LoVo (cell line): Measurements from ENCODE around the gene RPS3.

ENCODE experiments used
- DNase-seq: peaks from one replicate; pipeline ENCODE4 v3.0.0-alpha.2; 2016; ENCODE audit warnings: low spot score

RPS3 gene

DNA sequence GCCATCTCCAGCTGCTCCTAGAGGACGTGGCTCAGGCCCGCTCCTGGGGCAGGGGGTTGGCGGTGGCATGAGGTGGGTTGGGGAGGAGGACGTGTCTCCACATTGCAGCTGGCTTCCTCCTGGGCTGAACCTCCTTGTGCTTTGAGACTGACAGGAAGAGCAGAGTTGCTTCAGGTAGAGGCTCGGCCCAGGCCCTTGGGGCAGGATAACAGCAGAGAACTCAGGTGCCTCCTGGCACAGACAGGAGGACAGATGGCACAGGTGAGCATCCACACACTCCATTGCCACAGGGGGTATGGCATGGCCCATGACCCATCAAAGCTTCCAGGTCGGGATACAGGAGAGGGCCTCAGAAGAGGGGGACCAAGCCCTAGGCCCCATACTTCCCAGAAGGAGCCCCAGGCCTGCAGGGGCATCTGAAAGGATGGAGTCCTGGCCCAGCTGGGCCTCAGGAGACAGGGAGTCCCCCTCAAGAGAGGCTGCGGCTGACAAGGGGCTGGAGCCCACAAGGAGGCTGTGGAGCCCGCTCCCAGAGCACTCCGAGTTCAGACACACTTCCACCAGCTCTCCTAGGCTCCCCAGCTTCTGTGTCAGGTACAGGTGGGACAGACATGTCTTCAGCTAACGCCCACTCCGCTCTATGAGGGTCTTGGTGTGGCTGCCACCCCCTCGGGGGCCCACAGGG lies 35.7 kb downstream of the RPS3 start:
- DNase-seq: no peak

GRCh38 chr11:75435571-75435925 lies 36.2 kb downstream of the RPS3 start:
- no peak for DNase-seq

GRCh38 chr11:75436806-75437205 lies 37.5 kb downstream of the RPS3 start:
- no peak for DNase-seq

DNA sequence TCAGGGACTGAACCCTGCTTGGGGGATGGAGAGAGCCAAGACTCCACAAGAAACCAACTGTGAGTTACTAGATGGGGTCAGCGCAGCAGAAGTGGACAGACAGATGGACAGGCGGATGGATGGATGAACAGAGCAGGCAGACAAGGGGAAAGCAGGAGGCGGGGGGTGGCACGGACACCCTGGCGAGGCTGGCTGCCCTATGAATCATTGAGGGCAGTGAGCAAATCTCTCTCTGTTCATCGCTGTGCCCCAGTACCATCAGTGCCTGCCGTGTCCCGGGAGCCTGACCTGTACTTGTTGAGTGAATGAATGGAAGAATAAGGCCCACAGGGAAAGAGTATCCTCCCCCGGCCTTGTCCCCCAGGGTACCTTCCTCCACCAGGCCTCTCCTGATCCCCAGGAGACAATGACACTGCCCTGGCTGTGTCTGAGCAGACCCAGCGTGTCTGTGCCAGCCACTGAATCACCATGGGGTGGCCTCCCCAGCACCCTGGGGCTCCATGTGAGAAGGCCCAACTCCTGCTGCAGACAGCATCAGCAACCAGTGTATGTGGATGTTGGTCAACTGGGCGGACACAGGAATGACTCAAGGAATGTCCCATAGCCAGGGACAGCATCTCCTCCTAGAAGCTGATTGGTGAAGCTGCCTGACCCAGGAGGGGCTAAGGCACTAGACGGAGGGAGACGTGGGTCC lies 38.8 kb downstream of the RPS3 start:
- DNase-seq: no peak

GRCh38 chr11:75439026-75439425 lies 39.7 kb downstream of the RPS3 start:
- no peak for DNase-seq

DNA sequence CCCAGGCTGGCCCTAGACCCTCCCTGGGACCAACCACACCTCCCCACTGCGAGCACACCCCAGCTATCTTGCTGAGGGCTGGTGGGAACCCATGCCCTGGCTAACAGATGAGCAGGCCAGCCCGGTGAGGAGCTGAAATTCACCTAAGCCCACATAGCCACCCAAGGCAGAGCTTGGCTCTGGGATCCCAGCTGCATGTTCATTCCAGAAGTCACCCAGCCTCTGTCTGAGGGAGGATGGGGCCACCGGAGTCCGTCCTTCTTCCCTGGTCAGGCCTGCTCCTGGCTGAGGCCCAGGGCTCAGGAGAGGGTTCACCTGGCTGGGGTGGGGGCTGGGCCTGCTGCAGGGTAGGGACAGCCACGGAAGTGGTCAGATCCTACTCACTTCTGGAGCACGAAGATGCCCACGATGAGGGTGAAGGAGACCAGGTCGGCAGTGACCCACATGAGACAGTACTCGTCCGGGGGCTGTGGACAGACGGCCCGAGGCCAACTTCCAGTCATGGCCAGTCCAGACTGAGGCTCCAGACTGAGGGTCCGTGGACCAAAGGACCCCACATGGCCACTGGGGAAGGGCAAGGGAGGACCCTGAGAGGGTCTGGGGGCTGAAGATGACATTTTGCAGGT lies 40.3 kb downstream of the RPS3 start:
- DNase-seq: no peak

- no peak for DNase-seq
These were observed 41.9 kb downstream of the RPS3 start for GRCh38 chr11:75440960-75441803.

- DNase-seq: no peak
These were observed 42.5 kb downstream of the RPS3 start for GRCh38 chr11:75441804-75442132.

- no peak for DNase-seq
These were observed 43.0 kb downstream of the RPS3 start for GRCh38 chr11:75442161-75442885.

GRCh38 chr11:75443043-75443442 lies 43.7 kb downstream of the RPS3 start:
- no peak for DNase-seq

DNA sequence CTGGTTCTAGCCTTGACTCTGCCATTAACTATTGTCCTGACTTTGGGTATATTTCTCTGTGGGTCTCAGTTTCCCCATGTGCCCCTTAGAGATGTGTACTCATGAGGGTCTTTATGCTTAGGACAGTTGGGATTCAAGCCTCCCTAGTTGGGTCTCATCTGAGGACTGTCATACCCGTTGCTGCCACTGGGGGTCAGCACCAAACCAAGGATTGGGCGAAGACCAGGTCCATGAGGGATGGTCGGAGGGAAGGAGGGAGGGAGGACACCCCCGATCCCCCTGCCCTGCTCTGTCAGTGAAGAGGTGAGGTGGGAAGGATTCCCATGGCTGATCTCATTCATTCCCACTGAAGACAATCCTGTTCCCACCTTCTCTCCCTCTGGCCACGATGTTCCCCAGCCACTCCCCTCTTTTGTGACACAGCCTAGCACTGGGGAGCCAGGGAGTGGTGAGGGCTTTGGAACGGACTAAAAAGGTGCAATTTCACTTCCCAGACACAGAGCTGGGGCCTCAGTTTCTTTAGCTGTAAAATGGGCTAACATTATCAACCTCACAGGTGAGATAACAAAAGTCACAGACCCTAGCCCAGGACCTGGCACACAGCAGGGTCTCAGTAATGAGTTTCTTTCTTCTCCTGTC lies 46.1 kb downstream of the RPS3 start:
- DNase-seq: peak; percentile 54

GRCh38 chr11:75447415-75447814 lies 48.1 kb downstream of the RPS3 start:
- DNase-seq: no peak

- no peak for DNase-seq
These were observed 50.0 kb downstream of the RPS3 start for GRCh38 chr11:75449271-75449670.

- DNase-seq: no peak
These were observed 50.5 kb downstream of the RPS3 start for GRCh38 chr11:75449776-75450175.

- DNase-seq: no peak
These were observed 50.9 kb downstream of the RPS3 start for GRCh38 chr11:75450236-75450635.

DNA sequence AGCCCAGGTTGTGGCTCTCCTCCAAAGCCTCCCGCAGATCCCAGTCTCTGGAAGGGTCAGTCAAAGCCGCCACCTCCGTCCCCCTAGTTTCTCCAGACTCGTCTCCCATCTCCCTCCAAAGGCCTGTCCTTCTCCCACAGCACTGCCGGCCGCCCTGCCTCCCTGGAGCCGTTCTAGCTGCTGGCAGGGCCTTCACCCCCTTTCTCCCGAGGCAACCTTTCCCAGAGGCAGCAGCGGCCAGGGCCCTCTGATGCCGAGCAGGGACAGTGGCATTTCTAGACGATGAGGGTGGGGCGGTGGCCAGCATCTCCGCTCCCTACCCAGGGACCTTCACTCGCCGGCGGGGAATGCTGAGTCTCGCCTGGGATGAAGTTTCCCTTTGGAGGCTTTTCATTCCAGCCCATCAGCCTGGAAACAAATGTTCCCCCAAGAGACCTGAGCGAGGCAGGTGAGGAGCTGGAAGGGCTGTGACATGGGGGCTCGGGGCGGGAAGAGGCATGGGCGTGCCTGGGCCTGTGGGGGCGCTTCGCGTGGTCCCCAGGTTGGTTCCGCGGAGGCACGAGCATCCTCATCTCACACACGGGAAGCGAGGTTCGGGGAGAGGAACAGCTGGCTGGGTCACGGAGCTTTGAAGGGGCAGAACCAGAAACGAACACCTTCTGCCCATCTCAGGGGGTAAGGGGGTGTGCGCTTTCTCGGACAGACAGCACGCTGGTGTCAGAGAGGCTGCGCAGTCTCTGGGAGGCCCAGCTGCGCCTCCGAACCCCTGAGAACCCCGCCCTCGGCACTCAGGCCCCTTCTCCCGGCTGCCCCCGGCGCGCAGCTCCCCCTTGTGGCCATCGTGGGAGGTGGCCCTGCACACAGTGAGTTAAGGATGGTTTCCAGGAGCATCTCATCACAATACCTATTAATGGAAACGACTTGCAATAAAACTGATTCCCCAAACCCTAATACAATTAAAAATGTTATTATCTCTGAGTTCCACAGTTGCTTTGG lies 51.8 kb downstream of the RPS3 start:
- DNase-seq: no peak

- DNase-seq: no peak
These were observed 54.8 kb downstream of the RPS3 start for GRCh38 chr11:75453916-75454655.

GRCh38 chr11:75454987-75455386 lies 55.7 kb downstream of the RPS3 start:
- DNase-seq: no peak
